K562 (cell line): ENCODE results near the gene PRDX2. TPM values are rescaled to one million over a fixed set of nuclear protein-coding genes. Genes with fewer than 3 reads are reported as not detected.
A peak's percentile ranks its signal among the peaks of the same experiment; 100 is the strongest.

Experiments used
- ERF ChIP-seq: fragments of 450-650 bp; formaldehyde crosslinking; IDR thresholded peaks from 2 replicates; pipeline ENCODE4 v1.4.0; 2020; ENCODE audit warnings: mild to moderate bottlenecking, mixed read lengths
- ETS1 ChIP-seq: conservative IDR thresholded peaks from 2 replicates; pipeline ENCODE4 v1.6.1; 2011; ENCODE audit warnings: low read depth, mild to moderate bottlenecking, low read length; ENCODE audit not compliant: control insufficient read depth
- ETV5 ChIP-seq: sonication (generic); formaldehyde crosslinking; IDR thresholded peaks from 2 replicates; pipeline ENCODE4 v1.4.0; 2020; ENCODE audit warnings: low read depth, mild to moderate bottlenecking, missing genetic modification reagents
- FOXJ3 ChIP-seq: sonication (generic); formaldehyde crosslinking; IDR thresholded peaks from 2 replicates; pipeline ENCODE4 v1.4.0; 2020; ENCODE audit warnings: mild to moderate bottlenecking, missing genetic modification reagents
- MLLT1 ChIP-seq, 2 experiments: fragments of 450-650 bp; IDR thresholded peaks; 2 replicates each; pipeline ENCODE4 v1.6.1; 2016
- NR2C2 ChIP-seq, 2 experiments: fragments of 200-800 bp in 1 of 2; sonication (Bioruptor generic) in 1 of 2; sonication (generic) in 1 of 2; formaldehyde crosslinking in 1 of 2; IDR thresholded peaks; 2 replicates each; pipeline versions ENCODE4 v1.6.1 to v1.8.0; 2016 to 2022; ENCODE audit warnings: mild to moderate bottlenecking in 1 of 2, missing compliant biosample characterization in 1 of 2, missing genetic modification characterization in 1 of 2, missing genetic modification reagents in 1 of 2
- NR4A1 ChIP-seq, 2 experiments: fragments of 250-450 bp in 1 of 2; fragments of 450-650 bp in 1 of 2; sonication (Bioruptor Pico) in 1 of 2; IDR thresholded peaks; 2 replicates each; pipeline versions ENCODE4 v1.4.0 to v1.6.1; 2016 to 2020; ENCODE audit warnings: mild to moderate bottlenecking in 2 of 2, missing compliant biosample characterization in 1 of 2, missing genetic modification characterization in 1 of 2, moderate library complexity in 1 of 2
- OTX1 ChIP-seq: fragments of 450-650 bp; formaldehyde crosslinking; IDR thresholded peaks from 2 replicates; pipeline ENCODE4 v1.4.0; 2022; ENCODE audit warnings: mild to moderate bottlenecking
- PHF8 ChIP-seq: fragments of 200-600 bp; sonication (generic); IDR thresholded peaks from 2 replicates; pipeline ENCODE4 v1.6.1; 2012; ENCODE audit warnings: mixed run types, mild to moderate bottlenecking, inconsistent platforms, low read length, moderate library complexity, borderline replicate concordance
- PTTG1 ChIP-seq: fragments of 450-650 bp; IDR thresholded peaks from 2 replicates; pipeline ENCODE4 v1.6.1; 2016; ENCODE audit warnings: low read depth, mild to moderate bottlenecking, missing genetic modification characterization, missing compliant biosample characterization
- ZNF12 ChIP-seq: sonication (generic); formaldehyde crosslinking; IDR thresholded peaks from 2 replicates; pipeline ENCODE4 v1.4.0; 2020; ENCODE audit warnings: mild to moderate bottlenecking, missing genetic modification reagents
- ZNF232 ChIP-seq: sonication (generic); formaldehyde crosslinking; IDR thresholded peaks from 2 replicates; pipeline ENCODE4 v1.8.0; 2022; ENCODE audit warnings: mild to moderate bottlenecking, missing genetic modification reagents
- ZNF41 ChIP-seq: fragments of 250-450 bp; sonication (Bioruptor Pico); conservative IDR thresholded peaks from 2 replicates; pipeline ENCODE4 v1.4.0; 2020; ENCODE audit warnings: mild to moderate bottlenecking
- ZNF511 ChIP-seq: sonication (generic); formaldehyde crosslinking; IDR thresholded peaks from 2 replicates; pipeline ENCODE4 v1.8.0; 2022; ENCODE audit warnings: mild to moderate bottlenecking, missing genetic modification reagents
- polyA plus RNA-seq, 8 experiments: library from polyadenylated mRNA; depleted of rRNA in 4 of 8; stranded (reverse) in 5 of 8; unstranded in 3 of 8; fragments of >200 nt; fragmentation: Nextera tagmentation in 2 of 8; fragmentation: Illumina TruSeq in 1 of 8; extraction: Ambion mirVana in 2 of 8; extraction: Trizol in 1 of 8; gene quantifications; 2 replicates each; pipeline versions ENCODE4 v1.2.1 to v1.2.3, GENCODE V29; 2011 to 2014; ENCODE audit warnings: inconsistent platforms in 1 of 8, missing spikeins in 1 of 8
- total RNA-seq, 7 experiments: library from RNA; depleted of rRNA in 6 of 7; stranded (reverse); fragments of >200 nt in 6 of 7; fragmentation: Illumina TruSeq in 2 of 7; extraction: Trizol in 2 of 7; gene quantifications; 2 replicates each; pipeline versions ENCODE4 v1.2.1 to v1.2.3, GENCODE V29; 2011 to 2021; ENCODE audit warnings: low replicate concordance in 1 of 7
- TF ChIP-seq, protein P1 (sequence below): sonication (generic); formaldehyde crosslinking; IDR thresholded peaks from 2 replicates; pipeline ENCODE4 v1.8.1; 2023; ENCODE audit warnings: mild to moderate bottlenecking, missing genetic modification reagents
- TF ChIP-seq, protein P2 (sequence below): sonication (generic); formaldehyde crosslinking; IDR thresholded peaks from 2 replicates; pipeline ENCODE4 v1.9.0; 2022; ENCODE audit warnings: mild to moderate bottlenecking, missing genetic modification reagents
- TF ChIP-seq, protein P3 (sequence below): fragments of 200-800 bp; sonication (Bioruptor generic); IDR thresholded peaks from 2 replicates; pipeline ENCODE4 v1.6.1; 2017; ENCODE audit warnings: missing genetic modification characterization, missing compliant biosample characterization

The PRDX2 gene
- total and polyA plus RNA-seq, 9 of the 15 experiments (the other 6 are each of a cell fraction or from before 2014, with no cell fraction given) = 206 to 1,183 (median 415) TPM

- TF ChIP-seq NR2C2 (CRISPR knock-in tag; IDR thresholded peaks at IDR 0.05) = no peak; the same call in 1 of the 2 replicates
- TF ChIP-seq NR2C2 (tag; IDR thresholded peaks at IDR 0.05) = peak; percentile 70
- peak; percentile 43; the same call in 1 of the 2 replicates for TF ChIP-seq NR4A1 (CRISPR knock-in tag; IDR thresholded peaks at IDR 0.05)
- no peak for TF ChIP-seq NR4A1 (tag; IDR thresholded peaks at IDR 0.05)
- TF ChIP-seq, protein P1, sequence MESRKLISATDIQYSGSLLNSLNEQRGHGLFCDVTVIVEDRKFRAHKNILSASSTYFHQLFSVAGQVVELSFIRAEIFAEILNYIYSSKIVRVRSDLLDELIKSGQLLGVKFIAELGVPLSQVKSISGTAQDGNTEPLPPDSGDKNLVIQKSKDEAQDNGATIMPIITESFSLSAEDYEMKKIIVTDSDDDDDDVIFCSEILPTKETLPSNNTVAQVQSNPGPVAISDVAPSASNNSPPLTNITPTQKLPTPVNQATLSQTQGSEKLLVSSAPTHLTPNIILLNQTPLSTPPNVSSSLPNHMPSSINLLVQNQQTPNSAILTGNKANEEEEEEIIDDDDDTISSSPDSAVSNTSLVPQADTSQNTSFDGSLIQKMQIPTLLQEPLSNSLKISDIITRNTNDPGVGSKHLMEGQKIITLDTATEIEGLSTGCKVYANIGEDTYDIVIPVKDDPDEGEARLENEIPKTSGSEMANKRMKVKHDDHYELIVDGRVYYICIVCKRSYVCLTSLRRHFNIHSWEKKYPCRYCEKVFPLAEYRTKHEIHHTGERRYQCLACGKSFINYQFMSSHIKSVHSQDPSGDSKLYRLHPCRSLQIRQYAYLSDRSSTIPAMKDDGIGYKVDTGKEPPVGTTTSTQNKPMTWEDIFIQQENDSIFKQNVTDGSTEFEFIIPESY = no peak; the same call in 1 of the 2 replicates
- no peak for TF ChIP-seq FOXJ3 (CRISPR knock-in tag)
- peak; percentile 92 for TF ChIP-seq PHF8
- TF ChIP-seq ZNF232 = no peak
- TF ChIP-seq, protein P2, sequence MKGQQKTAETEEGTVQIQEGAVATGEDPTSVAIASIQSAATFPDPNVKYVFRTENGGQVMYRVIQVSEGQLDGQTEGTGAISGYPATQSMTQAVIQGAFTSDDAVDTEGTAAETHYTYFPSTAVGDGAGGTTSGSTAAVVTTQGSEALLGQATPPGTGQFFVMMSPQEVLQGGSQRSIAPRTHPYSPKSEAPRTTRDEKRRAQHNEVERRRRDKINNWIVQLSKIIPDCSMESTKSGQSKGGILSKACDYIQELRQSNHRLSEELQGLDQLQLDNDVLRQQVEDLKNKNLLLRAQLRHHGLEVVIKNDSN (CRISPR knock-in tag) = 0 out of 2 replicates have a peak, but pooled peaks have one; percentile 10
- TF ChIP-seq ZNF12 = peak; percentile 22; the same call in 1 of the 2 replicates
- no peak for TF ChIP-seq ZNF41 (CRISPR knock-in tag)
- 0 out of 2 replicates have a peak, but pooled peaks have one; percentile 21 for TF ChIP-seq ERF (CRISPR knock-in tag)
- TF ChIP-seq ETV5 (CRISPR knock-in tag) = peak; percentile 85
- TF ChIP-seq PTTG1 (tag) = no peak
- TF ChIP-seq ZNF511 (CRISPR knock-in tag) = peak; percentile 38; the same call in 1 of the 2 replicates
- TF ChIP-seq ETS1 = peak; percentile 87
- no peak for TF ChIP-seq OTX1 (CRISPR knock-in tag)
- 0 out of 4 replicates have a peak, but pooled peaks of 1 of the 2 experiments have one; percentile 24 for TF ChIP-seq MLLT1 (IDR thresholded peaks at IDR 0.05)
- TF ChIP-seq, protein P3, sequence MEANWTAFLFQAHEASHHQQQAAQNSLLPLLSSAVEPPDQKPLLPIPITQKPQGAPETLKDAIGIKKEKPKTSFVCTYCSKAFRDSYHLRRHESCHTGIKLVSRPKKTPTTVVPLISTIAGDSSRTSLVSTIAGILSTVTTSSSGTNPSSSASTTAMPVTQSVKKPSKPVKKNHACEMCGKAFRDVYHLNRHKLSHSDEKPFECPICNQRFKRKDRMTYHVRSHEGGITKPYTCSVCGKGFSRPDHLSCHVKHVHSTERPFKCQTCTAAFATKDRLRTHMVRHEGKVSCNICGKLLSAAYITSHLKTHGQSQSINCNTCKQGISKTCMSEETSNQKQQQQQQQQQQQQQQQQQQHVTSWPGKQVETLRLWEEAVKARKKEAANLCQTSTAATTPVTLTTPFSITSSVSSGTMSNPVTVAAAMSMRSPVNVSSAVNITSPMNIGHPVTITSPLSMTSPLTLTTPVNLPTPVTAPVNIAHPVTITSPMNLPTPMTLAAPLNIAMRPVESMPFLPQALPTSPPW (CRISPR knock-in tag) = peak; percentile 31; the same call in 1 of the 2 replicates
These were observed 4.9 kb upstream of the PRDX2 start, which contains the start of gene RNASEH2A (continued) for GRCh38 chr19:12806242-12807081.
